ENCODE data around the gene SLC51B.
A peak's percentile ranks its signal among the peaks of the same experiment; 100 is the strongest.
"Not testable (repeated sequence)": the region's sequence is repeated elsewhere in the genome, so short reads cannot be mapped to it uniquely, and the experiment has no call there.

The SLC51B gene

DNA sequence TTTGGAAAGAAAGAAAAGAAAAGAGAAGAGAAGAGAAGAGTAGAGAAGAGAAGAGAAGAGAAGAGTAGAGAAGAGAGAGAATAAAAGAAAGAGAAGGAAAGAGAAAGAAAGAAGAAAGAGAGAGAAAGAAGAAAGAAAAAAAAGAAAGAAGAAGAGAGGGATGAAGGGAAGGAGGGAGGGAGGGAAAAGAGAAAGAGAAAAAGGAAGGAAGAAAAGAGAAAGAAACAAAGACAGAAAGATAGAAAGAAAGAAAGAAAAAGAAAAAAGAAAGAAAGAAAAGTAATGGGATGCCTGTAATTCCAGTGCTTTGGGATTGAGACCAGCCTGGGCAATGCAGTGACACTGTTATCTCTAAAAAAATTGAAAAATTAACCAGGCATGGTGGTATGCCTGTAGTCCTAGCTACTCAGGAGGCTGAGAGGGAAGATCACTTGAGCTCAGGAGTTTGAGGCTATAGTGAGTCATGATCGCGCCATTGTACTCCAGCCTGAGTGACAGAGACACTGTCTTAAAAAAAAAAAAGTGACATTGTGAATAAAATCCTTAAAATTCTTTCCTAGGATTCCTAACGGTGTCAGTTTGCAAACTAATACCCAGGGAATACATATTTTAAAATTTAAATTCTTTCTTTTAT is 20.9 kb downstream of the SLC51B start:
- no peak for DNase-seq (ENCODE audit: low read depth in 2 of 2)

DNA sequence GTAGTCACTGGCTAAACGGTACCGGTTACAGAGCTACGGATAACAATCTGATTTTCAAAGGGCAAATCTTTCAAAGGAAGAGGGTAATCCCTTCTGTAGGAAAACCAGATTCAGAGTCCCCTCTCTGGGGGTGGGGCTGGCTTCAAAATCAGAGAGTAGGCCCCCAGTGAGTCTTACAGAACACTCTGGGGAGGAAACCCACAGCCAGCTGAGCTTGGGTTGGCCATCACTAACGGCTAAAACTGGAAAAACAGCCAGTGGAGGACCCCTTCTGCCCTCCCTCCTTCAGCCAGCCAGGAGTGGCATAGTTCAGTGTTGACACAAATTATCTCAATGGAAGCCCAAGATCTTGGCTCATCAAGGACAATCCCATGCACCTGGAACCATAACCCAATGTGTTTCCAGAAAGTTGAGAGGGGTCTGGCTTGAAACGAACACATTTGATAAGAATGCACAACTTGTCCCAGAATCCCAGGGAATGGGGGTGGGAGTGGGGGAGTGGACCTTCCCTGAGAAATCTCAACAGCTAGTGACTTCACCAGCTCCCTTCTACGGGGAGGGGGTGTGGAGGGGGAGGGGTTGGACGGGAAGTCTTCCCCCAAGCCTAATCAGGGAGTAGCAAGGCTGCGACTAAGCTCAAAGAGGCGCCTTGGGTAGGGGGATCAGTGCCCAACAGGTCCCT is 21.6 kb downstream of the SLC51B start:
- no peak for DNase-seq (ENCODE audit: low read depth in 2 of 2)

DNA sequence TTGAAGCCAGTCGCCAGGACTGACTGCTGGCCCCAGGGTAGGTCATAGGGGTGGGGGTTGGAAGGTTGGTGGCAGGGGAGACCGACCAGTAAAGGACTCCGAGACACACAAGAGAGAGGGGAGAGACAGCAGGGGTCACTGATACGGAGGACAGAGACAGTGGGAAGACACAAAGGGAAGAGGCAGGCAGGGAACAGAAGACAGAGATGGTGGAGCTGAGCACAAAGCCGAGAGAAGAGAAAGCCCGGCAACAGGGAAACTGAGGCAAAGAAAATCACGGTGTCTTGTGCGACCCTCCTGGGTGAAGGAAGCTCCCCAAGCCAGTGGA is 22.1 kb downstream of the SLC51B start:
- no peak for DNase-seq (ENCODE audit: low read depth in 2 of 2)

DNA sequence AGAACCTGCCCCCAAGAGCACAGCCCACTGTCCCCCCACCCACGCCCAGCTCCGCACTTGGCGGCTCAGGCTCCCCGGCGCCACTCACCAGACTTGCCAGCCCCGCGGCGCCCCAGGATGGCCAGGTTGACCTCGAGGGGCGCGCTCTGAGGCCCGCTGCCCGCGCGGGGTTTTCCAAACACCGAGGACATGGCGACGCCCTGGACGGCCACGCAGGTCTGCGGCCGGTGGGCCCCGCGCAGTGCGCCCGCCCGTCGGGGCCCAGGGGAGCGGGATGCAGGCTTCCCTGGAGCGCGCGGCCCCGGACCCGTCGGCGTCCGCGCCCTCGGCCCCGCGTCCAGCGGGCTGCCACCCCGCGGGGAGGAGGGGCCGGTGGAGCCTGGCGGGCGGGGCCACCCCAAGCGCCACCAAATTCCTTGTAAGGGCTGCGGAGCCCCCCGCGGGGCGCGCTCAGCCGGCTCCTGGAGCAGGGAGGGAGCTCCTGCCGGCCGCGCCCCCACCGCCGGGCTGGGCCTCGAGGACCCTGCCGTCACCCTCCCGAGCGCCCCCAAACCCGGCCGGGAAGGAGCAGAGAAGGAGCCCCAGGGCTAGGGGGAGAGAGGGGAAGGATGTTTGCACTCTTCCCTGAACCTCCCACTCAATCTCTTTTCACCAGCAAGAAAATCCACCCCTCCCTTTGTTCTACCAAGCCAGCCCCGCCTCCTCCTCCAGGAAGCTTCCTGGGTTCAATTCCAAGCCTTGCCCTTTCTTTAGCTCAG is 22.6 kb downstream of the SLC51B start, which contains the start of gene RASL12:
Gene RASL12, minus strand, starts transcription at position 347 of the 758 bp plus-strand sequence. Its CDS starts 156 bp downstream, at position 191.
- no peak for DNase-seq (ENCODE audit: low read depth in 2 of 2)

DNA sequence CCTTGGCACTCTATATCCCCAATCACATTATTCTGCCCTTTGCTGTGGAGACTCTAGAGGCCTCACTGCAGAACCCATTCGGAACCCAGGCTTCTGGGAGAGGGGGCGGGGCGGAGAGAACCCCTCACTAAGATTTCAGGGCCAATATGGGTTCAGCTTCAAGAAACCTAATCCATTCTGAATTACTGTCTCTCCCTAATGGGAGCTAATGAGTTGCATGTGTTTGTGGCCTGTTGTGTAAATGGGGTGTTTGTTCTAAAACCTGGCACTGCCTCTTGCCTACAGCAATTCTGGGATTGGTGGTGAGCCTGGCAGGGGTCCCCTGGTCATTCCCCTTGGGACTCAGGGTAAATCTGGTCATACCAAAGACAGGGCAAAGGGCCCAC is 23.2 kb downstream of the SLC51B start:
- DNase-seq (ENCODE audit: low read depth in 2 of 2), result no peak

DNA sequence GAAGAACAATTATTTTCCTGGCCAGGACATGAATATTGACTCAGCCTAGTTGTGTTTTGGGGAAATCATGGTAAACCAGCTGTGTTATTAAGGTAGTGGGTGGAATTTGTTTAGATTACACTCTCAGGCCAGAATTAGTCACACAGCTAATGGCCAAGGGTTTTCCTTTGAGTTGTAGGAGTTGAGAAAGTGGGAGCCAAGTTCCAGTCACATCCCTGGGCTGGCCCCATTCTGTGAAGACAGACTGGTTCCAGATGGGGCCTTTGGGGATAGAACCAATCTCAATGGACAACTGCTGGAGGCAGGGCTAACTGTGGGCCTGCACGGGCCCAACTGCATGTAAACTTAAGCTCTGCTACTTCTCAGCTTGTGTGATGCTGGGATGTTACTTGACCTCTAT is 24.0 kb downstream of the SLC51B start:
- no peak for DNase-seq (ENCODE audit: low read depth in 2 of 2)

DNA sequence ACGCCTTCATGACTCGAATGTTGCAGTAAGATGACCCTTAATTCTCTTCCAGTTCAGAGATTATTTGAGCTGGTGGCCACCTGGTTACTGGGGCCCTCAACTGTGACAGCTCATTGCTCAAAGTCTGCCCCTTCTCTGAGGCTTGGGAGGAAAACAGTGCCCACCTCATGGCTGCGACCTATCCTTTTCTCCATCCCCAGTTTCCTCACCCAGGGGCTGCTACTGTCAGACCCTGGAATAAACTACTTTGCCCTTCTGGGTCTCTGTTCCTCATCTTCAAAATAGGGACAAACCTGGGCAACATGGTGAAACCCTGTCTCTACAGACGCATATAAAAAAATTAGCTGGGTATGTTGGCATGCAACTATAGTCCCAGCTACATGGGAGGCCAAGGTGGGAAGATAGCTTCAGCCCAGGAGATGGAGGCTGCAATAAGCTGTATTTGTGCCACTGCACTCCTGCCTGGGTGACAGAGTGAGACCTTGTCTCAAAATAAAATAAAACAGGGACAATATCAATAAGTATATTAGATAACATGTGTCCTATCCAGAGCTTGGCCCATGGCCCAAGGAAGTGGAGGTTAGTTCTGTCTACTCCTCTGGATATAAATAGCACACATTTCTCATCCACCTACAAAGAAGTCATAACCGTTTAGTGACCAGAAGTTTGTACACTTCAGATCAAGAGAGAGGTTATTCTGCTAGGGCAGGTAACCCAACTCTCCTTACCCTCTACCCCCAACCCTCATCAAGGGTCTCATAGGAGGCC is 24.8 kb downstream of the SLC51B start:
- DNase-seq (ENCODE audit: low read depth in 2 of 2), result no peak

DNA sequence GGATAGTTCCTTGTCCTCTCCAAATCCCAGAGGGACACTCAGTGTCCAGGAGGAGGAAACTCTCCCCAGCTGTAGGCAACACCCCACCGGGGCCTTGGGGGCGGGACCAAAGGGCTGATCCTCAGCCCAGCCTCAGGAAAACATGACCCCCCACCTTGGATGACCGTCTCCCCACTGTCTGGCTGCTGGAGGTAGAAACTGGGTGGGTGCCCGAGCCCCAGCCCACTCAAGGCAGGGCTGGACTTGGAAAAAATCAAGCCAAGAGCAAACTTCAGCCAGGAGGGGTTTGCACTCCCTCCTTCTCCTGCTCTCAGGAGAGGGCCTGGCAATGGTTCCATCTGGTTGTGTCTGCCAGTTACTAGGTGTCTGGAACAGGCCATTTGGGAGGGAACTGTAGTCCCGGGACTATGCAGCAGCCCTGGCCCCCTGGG is 26.2 kb downstream of the SLC51B start:
- no peak for DNase-seq (ENCODE audit: low read depth in 2 of 2)

DNA sequence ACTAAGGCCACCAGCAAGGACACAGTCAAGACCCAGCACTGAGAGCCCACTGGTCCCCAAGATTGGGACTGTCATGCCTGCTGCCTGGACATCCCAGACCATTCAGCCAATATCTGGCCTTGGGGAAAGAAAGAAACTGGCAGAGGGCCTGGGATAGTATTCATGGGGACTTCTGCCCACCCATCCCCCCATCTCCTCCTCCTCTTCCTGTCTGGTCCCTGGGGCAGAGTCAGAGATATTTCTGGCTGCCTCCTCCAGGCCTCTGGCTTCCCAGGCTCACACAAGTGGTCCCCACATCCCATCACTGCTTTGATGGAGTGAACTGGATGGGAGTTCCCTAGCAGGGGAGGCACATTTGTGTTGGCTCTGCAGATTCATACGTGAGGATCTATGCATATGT is 26.8 kb downstream of the SLC51B start:
- DNase-seq (ENCODE audit: low read depth in 2 of 2), result no peak

DNA sequence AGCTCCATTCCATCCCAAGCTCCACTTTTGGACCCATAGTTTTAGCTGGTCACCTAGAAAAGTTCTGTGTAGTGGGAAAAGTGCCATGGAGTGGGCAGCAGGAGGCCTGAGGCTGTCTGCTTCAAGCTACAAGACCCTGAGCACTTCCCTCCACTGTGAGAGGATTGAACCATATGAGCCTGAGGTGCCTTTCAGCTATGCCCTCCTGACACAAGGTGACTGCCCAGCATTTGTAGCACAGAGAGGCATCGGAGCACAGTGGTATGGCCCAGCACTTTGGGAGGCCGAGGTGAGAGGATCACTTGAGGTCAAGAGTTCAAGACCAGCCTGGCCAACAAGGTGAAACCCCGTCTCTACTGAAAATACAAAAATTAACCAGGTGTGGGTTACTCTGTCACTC is 27.4 kb downstream of the SLC51B start:
- DNase-seq (ENCODE audit: low read depth in 2 of 2), result no peak

DNA sequence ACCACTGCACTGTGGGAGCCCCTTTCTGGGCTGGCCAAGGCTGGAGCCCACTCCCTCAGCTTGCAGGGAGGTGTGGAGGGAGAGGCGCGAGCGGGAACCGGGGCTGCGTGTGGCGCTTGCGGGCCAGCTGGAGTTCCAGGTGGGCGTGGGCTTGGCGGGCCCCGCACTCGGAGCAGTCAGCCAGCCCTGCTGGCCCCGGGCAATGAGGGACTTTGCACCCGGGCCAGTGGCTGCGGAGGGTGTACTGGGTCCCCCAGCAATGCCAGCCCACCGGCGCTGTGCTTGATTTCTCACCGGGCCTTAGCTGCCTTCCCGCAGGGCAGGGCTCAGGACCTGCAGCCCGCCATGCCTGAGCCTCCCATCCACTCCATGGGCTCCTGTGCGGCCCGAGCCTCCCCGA is 29.8 kb downstream of the SLC51B start:
- DNase-seq (ENCODE audit: low read depth in 2 of 2), result not testable (repeated sequence)

DNA sequence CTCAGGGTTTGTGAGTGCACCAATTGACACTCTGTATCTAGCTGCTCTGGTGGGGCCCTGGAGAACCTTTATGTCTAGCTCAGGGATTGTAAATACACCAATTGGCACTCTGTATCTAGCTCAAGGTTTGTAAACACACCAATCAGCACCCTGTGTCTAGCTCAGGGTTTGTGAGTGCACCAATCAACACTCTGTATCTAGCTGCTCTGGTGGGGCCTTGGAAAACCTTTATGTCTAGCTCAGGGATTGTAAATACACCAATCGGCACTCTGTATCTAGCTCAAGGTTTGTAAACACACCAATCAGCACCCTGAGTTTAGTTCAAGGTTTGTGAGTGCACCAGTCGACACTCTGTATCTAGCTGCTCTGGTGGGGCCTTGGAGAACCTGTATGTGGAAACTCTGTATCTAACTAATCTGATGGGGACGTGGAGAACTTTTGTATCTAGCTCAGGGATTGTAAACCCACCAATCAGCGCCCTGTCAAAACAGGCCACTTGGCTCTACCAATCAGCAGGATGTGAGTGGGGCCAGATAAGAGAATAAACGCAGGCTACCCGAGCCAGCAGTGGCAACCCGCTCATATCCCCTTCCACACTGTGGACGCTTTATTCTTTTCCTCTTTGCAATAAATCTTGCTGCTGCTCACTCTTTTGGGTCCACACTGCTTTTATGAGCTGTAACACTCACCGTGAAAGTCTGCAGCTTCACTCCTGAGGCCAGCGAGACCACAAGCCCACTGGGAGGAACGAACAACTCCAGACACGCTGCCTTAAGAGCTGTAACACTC is 30.6 kb downstream of the SLC51B start:
- DNase-seq (ENCODE audit: low read depth in 2 of 2), result not testable (repeated sequence)

DNA sequence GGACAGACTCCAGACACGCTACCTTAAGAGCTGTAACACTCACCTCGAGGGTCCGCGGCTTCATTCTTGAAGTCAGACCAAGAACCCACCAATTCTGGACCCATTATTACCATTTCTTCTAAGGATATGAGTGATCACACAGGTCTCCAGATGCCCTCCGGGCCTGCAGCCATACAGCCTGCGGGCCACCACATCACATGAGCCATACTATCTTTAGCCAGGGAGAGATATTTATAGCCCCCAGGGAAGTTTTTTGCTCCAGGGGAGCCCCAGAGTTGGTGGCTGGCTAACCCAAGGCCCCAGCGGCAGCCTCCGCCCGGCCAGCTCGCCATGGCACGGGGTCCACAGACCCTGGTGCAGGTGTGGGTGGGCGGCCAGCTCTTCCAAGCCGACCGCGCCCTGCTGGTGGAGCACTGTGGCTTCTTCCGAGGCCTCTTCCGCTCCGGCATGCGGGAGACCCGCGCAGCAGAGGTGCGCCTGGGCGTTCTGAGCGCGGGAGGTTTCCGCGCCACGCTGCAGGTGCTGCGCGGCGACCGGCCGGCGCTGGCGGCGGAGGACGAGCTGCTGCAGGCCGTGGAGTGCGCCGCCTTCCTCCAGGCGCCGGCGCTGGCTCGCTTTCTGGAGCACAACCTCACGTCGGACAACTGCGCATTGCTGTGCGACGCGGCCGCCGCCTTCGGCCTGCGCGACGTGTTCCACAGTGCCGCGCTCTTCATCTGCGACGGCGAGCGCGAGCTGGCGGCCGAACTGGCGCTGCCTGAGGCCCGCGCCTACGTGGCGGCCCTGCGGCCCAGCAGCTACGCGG is 31.5 kb downstream of the SLC51B start, which contains the start of gene KBTBD13:
Gene KBTBD13, plus strand, starts transcription at position 261 of the 805 bp plus-strand sequence. Its CDS starts 70 bp downstream, at position 331.
- no peak for DNase-seq (ENCODE audit: low read depth in 2 of 2)

DNA sequence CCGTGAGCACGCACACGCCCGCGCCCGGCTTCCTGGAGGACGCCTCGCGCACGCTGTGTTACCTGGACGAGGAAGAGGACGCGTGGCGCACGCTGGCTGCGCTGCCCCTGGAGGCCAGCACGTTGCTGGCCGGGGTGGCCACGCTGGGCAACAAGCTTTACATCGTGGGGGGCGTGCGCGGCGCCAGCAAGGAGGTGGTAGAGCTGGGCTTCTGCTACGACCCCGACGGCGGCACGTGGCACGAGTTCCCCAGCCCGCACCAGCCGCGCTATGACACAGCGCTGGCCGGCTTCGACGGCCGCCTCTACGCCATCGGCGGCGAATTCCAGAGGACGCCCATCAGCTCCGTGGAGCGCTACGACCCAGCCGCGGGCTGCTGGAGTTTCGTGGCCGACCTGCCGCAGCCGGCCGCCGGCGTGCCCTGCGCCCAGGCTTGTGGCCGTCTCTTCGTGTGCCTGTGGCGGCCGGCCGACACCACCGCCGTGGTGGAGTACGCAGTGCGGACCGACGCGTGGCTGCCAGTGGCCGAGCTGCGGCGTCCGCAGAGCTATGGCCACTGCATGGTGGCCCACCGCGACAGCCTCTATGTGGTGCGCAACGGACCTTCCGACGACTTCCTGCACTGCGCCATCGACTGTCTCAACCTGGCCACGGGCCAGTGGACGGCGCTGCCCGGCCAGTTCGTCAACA is 32.2 kb downstream of the SLC51B start:
- DNase-seq (ENCODE audit: low read depth in 2 of 2), result no peak

DNA sequence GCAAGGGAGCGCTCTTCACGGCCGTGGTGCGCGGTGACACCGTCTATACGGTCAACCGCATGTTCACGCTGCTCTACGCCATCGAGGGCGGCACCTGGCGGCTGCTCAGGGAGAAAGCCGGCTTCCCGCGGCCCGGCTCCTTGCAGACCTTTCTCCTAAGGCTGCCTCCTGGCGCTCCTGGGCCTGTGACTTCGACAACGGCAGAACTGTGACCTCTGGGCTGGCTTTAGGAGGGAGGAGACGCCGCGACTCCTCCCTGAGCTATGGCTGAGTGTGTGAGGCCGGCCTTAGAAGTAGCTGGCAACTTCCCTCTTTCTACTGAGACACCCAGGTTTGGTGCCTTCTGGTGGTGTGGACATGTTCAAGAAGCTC is 32.8 kb downstream of the SLC51B start:
- peak in 1 of 2 donors; percentile 29 for DNase-seq (ENCODE audit: low read depth in 2 of 2)

DNA sequence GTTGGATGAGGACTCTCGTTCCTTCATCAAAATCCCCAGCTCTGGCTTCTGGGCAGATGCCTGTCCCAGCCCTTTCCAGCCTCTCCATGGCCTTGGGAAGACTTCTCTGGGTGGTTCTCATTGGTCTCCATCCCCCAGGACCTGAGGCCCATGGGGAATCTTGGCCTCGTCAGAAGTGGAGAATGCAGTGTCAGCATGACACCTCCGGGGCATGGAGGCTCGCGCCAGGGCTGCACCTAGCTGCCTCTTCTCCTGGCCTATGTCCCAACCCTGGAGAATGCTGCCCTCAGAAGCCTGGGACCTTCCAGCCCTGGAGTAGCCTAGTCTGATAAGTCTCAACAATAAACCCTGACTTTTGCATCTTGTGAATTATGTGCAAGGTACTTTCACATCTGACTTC is 34.4 kb downstream of the SLC51B start:
- DNase-seq (ENCODE audit: low read depth in 2 of 2), result no peak

DNA sequence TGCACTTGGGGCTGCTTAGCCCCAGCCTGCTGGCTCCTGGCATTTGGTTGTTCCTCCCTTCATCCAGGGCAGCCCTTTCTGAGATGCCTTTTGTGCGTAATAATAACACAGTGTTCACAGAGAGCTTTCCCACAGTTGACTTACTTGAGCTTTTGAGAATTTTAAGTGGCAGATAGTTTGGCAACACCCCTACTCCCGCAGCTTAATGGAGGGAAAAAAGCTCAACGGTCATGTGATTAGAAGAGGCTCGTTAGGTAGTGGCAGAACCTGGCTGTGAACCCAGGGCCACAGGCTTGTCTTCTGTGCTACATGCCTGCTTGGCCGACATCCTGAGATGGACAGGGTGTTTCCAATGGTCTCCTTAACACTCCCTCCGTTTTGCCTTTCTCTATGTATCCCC is 36.1 kb downstream of the SLC51B start:
- DNase-seq (ENCODE audit: low read depth in 2 of 2), result no peak

DNA sequence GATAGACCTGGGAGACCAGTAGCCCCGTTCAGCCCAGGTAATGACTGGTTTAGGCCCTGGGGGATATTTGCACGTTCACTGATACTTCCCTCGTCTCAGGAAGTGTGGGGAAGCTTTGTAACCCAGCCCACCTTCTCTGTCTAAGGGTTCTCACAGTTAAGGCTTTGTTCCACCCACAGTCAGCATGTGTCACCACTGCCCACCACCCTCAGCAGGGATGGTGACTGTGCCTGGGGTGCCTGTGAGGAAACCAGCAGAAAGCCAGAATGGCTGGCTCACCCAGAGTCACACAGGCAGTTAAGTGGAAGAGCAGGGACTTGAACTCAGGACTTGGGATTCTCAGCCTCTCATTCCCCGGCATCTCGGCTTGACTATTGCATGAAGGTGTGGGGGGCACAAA is 36.6 kb downstream of the SLC51B start:
- no peak for DNase-seq (ENCODE audit: low read depth in 2 of 2)

DNA sequence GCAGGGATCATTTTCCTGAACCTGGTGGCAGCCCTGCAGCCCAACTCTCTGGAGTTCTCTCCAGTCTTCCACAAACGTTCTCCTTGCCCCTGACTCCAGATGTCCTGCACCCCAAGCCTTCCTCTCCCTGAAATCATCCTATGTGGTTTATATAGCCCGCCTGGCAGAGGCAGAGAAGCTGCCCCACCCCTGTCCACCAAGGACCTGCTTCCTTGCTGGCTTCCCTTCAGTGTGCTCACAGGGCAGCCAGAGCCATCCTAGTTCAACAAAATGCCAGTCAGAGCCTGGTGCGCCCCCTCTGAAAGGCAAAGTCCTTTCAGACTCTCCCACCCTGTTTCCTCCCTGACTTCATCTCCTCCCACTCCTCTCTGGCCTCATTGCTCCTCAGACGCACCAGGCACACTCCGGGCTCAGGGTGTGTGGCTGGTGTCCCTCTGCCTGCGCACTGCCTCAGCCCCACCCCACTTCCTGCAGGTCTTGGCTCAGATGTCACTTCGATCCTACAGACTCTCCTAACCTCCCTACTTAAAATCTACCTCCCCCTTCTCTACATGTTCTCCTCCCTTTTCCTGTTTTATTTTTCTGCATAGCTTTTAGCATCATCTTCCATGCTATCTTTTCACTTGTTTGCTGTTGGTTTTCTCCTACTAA is 37.2 kb downstream of the SLC51B start:
- no peak for DNase-seq (ENCODE audit: low read depth in 2 of 2)
